GM21529 (cell line): ENCODE data around the gene DNASE1L1.
A peak's percentile ranks its signal among the peaks of the same experiment; 100 is the strongest.
"Not testable (repeated sequence)": the region's sequence is repeated elsewhere in the genome, so short reads cannot be mapped to it uniquely, and the experiment has no call there.

Experiments
- ATAC-seq: cut with Tn5 transposase; IDR thresholded peaks from one replicate; pipeline ENCODE4 v1.9.1; 2021; ENCODE audit not compliant: unreplicated experiment

The DNASE1L1 gene

DNA sequence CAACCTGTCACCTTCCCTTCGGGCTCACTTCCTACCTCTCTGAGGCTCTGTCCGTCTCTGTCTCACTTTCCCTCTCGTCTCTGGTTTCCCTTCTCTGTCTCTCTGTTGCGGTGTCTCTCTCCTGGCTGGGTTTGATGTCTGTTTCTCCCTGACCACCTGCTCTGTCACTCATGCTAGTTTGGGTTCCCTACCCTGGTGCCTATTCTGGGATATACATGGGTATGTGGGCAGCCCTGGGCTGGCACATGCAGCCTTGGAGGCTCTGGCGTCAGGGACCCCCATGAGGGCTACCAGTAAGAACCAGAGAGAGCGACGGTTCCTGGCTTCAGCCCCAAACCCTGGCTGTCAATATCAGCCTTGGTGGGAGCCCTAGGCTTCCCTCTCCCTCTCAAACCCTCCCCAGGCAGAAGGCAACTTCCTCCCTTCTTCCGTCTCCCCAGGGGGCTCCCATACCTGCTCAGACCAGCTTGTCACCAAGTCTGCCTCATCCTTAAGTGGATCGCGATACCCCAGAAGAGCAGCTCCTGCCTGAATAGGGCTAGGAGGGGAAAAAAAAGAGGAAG, 314 bp downstream of the DNASE1L1 start:
- ATAC-seq, result no peak

DNA sequence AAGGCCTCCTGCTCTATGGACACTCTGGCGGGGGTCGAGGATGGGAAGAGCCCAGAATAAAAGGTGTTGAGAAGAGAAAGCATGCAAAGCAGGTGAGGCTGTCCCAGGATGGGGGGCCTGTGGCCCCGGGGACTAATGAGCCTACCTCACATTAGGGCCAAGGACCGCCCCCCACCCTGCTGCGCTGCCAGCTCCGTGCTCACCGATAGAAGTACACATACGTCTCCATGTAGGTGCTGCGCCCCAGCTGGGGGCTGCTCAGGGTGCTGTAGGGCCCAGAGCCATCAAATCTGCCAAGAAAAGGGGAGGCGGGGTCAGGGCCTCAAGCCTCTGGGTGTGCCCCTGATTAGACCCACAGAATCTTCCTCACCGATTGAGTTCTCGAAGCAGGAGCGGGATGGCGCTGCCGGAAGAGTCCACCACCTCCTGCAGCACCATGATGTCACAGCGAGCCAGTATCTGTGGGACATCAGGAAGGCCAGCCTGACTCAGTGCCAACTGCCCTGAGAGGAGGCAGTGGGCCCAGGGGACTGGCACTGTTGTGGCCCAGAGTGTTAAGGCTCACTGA, 4.3 kb downstream of the DNASE1L1 start:
- ATAC-seq, result no peak

DNA sequence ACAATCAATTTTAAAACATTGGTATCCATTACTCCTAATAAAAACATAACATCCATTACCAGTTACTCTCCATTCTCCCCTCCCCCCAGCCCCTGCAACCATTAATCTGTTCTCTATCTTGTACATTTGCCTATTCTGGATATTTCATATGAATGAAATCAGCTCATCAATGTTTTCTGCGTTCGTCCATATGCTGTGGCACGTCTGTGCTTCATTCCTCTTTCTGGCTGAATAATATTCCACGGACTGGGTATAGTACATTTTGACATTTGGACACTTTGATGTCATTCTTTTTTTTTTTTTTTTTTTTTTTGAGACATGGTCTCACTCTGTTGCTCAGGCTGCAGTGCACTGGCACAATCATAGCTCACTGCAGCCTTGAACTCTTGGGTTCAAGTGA, 5.2 kb downstream of the DNASE1L1 start:
- ATAC-seq, result no peak

DNA sequence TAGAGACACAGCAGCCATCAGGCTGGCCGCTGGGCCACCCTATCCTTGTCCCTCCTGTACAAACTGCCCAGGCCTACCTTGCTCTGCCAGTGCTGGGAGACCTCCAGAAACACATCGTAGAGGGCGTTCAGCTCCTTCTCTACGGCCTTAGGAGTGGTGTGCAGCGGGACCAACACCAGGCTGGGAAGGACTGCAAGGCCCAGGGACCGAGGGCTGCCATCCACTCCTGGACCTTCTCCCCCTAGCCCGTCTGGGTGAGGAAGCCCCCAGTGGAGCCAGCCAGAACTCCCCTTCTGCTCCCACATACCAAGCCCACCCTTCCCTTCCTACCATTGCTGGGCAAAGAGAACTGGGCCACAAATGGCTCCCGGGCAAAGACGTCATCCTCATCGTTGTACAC, 5.9 kb downstream of the DNASE1L1 start:
- ATAC-seq, result no peak

DNA sequence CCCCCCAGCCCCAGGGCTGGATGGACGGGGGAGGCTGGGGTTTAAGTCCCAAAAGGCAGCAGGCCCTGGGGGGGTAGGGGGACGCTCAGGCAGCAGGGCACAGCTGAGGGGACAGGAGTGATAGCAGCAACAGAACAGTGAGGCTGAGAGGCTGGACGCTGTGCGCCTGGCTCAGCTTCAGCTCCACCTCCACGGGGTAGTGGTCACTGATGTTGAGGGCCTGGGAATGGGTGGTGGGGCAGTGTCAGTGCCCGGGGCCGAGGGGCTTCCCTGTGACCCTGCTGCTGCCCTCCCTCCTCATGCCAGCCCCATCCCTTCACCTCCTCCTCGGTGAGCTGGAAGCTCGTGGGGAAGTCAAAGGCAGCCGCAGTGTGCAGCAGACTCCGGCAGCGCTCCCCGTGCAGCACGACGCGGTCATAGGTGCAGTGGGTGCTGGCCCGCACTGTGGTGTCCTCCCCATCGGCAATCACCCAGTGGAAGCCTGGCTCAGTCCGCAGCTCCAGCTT, 6.4 kb downstream of the DNASE1L1 start:
- no peak for ATAC-seq

DNA sequence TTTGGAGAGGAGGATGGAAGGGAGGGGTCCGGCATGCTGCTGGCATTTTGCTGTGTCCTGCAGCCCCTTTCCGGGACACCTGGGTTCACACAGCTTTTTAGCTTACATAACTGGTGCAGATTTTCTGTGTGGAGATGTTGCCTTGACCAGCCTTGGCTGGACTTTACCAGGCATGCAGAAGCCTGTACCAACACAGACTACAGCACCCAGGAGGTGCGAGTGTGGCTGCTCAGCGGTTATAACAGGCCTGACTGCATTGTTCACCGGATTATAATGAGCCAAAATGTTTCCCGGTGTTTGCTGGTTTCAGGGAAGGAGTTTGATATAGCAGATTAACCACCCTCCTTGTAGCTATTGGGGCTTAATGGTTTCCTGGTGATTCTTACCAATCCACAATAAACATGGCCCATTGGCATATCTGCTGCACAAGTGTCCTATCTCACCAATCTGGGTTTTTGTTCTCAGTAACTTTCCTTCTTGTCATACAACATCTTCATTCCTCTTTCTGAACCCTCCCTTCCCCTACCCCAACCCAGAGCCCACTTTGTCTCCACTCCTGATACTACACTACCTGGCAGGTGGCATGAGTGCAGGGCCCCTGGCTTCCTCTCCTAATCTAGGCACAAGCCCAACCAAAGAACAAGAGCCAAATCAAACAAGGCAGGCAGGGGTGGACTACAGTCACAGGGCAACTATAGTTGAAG, 7.0 kb downstream of the DNASE1L1 start:
- no peak for ATAC-seq

DNA sequence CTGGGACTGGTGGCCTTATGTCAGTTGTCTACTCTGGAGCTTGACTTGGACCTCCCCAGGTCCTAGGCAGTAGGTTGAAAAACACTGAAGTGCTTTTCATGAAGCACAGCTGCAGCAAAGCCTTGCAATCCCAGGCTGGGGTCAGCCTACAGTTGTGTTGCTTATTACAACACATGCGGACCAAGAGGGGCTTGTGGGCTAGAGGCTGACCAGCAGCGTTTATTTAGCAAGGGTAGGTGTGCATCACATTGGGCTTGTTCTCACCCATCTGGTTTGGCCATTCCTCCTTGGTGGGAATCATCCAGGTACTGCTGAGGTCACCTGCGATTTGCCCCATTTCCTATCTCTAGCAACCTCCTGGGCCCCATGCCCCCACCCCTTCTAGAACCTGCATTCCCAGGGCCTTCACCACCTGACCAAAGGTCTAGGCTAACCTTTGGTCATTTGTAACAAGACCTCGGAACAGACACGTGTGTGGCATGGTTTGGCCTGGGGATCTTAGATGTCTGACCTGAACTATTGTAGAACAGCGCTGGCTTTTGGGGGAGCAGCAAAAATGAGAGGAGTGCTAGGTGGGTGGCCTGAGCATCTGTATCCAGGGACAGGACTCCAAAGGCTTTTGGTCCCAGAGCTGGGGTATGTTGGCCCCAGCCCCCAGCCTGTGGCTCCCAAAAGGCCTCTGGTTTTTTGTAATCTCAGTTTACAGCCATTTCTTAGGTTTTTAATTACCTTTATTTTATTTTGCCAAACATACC, 7.8 kb downstream of the DNASE1L1 start:
- ATAC-seq, result no peak

DNA sequence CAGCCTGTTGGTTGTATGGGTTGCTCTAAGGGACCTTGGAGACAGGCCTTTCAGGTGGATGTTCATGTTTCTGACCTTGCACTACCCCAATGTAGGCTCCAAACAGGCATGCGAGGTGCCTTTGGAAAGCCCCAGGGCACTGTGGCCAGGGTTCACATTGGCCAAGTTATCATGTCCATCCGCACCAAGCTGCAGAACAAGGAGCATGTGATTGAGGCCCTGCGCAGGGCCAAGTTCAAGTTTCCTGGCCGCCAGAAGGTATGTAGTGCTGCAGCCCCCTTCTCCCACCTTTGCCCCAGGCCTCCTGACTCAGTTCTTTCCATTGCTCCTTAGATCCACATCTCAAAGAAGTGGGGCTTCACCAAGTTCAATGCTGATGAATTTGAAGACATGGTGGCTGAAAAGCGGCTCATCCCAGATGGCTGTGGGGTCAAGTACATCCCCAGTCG, 8.7 kb downstream of the DNASE1L1 start:
- not testable (repeated sequence) for ATAC-seq

DNA sequence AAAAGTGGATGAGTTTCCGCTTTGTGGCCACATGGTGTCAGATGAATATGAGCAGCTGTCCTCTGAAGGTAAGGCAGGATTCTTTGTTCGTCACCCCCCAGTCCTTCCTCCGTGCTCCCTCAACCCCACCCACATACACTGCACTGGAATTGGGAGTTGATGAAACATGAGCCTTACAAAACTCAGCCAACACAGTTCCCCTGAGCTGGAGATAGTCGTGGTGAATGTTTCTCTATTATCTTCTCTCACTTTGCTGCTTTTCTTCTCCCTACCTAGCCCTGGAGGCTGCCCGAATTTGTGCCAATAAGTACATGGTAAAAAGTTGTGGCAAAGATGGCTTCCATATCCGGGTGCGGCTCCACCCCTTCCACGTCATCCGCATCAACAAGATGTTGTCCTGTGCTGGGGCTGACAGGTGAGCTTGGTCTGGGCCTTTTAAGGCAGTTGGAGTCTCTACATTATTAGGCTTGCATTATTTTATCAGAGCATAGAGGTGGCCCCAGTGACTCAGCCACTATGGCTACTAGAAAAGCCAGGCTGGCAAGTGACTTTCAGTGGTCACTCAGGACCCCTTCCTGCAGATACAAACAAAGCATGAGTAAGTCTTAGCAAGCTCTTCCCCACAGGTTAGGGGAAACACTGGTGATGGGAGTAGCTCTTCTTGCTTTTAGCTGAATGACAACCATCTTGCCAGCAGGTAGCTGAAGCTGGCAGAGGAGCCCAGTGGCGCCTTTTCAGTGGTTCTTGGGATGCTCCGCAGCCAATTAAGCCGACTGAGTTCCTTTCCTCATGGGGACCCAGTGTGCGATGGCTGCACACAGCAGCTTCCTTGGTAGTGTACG, 9.3 kb downstream of the DNASE1L1 start:
- ATAC-seq, result no peak

DNA sequence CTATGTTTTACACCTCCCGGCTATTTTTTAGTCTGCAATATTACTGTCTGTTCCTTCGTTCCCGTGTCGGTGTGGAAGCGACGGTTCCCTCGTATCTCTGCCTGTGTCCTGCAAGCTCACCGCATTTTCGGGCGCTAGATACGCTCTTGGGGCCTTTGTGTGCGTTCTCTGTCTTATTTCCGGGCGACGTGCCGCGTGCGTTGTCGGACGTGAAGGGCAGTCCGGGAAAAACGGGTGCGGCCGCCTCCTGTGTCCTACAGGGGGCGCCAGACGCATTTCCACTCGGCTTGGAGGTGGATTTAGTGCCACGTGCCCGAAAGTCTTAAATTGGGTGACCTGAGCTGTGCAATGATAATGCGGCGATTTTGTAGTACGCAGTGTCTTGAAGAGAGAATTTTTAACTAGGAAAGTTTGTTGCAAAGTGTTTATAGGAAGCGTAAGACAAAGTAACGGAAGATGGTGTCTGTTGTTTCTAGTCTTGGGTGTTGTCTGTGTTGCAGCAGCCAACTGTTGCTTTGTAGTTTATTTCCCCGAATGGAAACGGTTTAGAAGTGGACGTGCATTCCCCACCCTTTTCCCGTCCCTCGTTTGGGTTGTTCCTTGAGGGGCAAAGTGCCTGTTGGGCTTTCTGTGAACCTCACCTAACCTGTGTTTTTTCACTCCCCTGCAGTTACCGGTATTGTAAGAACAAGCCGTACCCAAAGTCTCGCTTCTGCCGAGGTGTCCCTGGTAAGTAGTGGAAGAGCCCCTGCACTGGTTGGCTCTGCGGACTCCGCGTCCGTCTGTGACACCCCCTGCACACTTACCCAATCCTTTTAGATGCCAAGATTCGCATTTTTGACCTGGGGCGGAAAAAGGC, 10.2 kb downstream of the DNASE1L1 start:
- peak; percentile 30 for ATAC-seq

DNA sequence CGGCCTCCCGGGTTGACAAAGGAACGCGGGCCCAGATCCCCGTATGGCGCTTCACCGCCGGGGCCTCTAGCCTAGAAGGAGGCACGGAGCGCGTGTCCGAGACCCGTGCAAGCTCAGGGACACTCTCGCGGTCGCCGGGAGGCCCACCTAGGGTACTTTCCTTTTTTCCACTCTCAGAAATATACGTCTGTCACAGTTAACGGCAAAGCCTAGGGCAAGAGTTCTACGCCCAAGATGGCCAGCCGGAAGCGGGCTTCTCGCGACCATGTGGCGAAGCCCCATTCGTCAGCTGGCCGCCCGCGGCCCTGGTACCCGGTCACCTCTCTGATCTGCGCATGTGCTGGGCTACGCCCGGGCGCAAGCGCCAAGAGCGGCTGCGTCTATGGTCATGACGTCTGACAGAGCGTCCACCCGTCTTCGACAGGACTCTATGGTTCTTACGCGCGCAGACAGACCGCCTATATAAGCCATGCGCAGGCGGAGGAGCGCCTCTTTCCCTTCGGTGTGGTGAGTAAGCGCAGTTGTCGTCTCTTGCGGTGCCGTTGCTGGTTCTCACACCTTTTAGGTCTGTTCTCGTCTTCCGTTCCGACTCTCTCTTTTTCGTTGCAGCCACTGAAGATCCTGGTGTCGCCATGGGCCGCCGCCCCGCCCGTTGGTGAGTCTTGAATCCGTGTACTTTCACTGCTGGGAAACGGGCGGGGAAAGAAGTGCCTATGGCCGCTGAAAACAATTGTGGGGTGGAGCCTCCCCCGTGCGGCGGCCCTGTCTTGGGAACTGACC, 11.0 kb downstream of the DNASE1L1 start, which contains the start of gene RPL10:
RPL10 (plus strand) TSS at position 490 of the 780 bp plus-strand sequence; CDS start at position 633, 143 bp downstream.
- ATAC-seq, result peak; percentile 77

DNA sequence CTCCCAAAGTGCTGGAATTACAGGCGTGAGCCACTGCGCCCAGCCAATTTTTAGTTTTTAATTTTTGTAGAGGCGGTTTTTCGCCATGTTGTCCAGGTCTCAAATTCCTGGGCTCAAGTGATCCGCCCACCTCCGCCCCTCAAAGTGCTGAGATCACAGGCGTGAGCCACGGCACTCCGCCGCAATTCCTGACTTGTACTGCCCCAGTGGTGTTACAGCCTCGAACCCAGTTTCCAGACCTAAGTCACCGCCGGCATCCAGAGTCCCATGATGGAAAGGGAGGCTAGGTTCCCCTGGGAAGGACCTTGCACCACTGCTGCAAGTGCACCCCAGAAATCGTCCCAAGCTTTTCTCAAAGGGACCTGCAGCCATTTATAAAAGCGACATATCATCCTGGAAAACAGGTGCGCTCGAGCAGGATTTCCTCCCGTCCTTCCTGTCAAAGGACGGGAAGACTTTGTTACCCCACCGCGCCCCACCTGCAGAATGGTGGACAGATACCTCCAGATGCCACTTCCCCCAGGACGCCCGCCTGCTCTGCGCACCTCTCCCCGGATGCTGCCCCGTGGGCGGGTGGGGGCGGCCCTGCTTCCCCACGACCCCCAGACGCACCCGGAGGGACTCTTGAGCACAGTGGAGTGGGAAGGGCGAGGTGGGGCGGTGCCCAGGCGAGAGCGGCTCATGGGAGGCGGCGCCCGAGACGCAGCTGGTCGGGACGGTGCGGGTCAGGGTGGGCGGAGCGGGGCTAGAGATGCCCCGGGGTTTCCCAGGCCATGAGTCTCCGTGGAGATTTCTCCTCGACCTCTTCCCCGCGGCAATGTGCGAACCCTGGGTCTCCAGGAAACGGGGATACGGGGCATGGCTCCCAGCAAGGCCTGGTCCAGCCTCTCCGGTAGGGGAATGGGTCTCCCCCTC, 11.8 kb downstream of the DNASE1L1 start:
- peak; percentile 53 for ATAC-seq

DNA sequence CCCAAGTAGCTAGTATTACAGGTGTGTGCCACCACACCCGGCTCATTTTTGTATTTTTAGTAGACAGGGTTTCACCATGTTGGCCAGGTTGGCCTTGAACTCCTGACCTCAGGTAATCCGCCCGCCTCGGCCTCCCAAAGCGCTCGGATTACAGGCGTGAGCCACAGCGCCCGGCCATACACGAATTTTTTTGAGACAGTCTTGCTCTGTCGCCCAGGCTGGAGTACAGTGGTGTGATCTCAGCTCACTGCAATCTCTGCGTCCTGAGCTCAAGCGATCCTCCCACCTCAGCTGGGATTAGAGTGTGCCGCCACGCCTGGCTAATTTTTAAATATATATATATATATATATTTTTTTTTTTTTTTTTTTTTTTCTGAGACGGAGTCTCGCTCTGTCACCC, 12.7 kb downstream of the DNASE1L1 start:
- not testable (repeated sequence) for ATAC-seq

DNA sequence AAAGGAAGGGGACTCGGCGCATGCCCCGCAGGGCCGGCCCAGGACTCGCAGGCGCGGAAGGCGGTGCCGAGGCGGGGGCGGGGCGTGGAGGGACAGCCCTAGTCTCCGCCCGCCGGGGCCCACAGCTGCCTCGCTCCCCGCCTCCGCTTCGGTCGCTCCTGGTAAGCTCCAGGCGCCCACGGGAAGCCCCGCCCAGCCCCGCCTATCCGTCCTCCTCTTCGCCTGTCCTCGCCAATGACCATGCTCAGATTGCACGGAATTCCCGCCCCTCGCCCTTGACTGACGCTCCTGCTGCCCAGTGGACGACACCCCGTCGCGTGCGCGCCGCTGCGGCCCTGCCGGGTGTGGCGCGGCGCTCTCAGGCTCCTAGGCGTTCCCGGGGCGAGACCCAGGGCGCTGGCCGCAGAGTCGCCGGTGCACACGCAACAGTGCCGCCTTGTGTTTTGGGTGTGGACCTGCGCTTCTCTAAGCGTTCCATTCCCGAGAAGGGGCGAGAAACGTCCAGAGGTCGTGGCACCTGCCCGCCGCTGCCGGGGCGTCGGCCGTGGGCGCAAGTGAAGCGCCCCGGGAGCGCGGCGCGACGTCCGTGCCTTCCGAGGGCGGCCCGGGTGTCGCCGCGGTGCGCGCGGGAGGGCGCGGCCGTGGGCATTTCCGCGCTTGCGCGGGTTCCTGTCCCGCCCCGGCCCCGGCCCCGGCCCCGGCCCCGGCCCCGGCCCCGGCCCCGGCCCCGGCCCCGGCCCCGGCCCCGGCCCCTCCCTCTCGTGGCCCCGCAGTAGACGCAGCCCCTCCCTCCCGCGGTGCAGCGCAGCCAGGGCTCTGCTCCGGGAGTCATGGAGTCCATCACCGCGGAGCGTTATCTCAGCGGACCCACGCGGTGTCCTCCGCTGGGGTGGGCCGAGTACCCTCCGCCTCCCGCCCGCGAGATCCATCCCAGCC, 19.0 kb downstream of the DNASE1L1 start:
- ATAC-seq, result peak; percentile 75

DNA sequence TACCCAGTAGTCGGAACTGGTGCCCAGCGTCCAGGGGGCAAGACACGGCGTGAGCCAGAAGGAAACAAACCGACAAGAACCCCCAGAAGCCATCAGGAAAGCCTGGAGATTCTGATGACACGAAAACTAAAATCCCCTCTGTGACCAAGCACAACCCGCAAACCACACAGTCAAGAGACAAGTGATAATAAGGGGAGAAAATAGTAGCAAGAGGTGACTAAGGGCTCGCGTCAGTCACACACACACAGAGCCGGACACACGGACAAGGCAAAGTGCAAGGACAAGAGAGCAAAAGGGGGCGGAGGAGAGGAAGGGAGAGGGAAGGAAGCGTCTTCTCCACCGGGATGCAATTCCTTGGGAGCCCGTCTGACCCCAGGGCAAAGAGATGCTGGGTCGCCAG, 20.4 kb downstream of the DNASE1L1 start:
- not testable (repeated sequence) for ATAC-seq

DNA sequence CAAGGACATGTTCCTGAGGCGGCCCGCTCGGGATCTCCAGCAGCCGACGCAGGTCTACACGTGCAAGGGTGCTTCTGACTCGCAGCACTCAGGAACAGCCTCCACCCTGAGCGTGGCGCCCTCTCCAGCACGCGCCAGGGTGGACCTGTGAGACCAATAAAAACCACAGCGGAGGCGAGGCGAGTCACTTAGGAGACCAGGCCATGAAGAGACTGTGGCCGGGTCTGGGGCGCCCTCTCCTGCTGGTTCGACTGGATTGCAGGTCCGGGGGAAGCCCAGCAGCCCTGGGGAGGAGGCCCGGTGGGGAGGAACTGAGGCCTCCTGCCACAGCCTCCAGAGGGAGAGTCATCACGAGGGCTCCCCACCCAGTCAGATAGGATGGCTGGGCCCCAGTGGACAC, 21.0 kb downstream of the DNASE1L1 start:
- ATAC-seq, result peak; percentile 26
